ENCODE measurements around the gene TMOD1.
"Not testable (repeated sequence)": the region's sequence is repeated elsewhere in the genome, so short reads cannot be mapped to it uniquely, and the experiment has no call there.

The TMOD1 gene

DNA sequence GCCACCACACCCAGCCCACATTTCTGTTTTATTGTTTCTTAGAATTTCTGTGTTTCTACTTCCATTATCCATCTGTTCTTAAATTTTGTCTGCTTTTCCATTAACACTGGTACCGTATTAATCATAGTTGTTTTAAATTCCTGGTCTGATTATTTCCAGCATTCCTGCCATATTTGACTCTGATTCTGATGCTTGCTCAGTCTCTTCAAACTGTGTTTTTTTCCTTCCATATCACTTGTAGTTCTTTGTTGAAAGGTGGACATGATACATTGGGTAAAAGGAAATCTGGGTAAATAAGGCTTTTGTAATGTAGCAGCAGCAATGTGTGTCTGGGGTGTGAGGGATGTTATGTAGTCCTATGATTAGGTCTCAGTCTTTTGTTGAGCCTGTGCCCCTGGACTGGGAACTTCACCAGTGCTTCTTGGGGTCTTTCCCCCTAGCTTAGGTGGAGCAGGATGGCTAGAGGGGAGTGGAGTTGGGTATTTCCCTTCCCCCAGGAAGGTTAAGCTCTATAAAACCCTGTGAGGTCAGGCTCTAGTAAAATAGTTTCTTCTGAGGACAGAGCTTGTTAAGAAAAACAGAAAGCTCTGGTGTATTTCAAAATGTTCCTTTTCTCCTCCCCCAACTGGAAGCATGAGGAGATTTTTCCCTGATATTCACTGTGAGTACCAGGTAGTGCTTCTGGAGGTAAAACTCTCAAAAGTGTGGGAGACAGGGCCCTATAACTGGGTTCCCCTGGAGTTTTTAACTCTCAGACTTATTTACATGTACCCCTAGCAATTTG is 10.1 kb upstream of the TMOD1 start:
- CTCF ChIA-PET = interaction anchor here (0.8 to 1.1 kb wide), 4 partner anchors 11 to 125 kb away, joined by 3 to 6 read pairs (median 3); no protein-coding TSS in a partner anchor
- POLR2A ChIA-PET = no interaction called here
- peaks cover 0 to 9% (median 3%) of the 10 kb centered on the region in 5 experiments for H3K9me3 ChIP-seq (ENCODE audit: control extremely low read depth in 1 of 5, control insufficient read depth in 4 of 5, insufficient read depth in 2 of 5, low read depth in 1 of 5, low read length in 4 of 5)
- H3K4me1 ChIP-seq (ENCODE audit: control extremely low read depth in 1 of 4, control insufficient read depth in 4 of 4, insufficient read depth in 4 of 4, low read length in 3 of 4) = no peaks in the 10 kb centered on the region
- no peak overlapping the region for H3K4me3 ChIP-seq (ENCODE audit: control insufficient read depth in 1 of 7, extremely low read depth in 1 of 7, insufficient read depth in 4 of 7, low read depth in 2 of 7, low read length in 6 of 7)
- no peak overlapping the region for H3K27ac ChIP-seq (ENCODE audit: insufficient read depth in 1 of 2, low read depth in 1 of 2, low read length in 2 of 2, poor library complexity in 1 of 2, severe bottlenecking in 2 of 2)
- WGBS (ENCODE audit: insufficient coverage) = 100% methylated on average over 1 of the region's 1 CpG
- no peak for DNase-seq
- no peaks in the 10 kb centered on the region for H3K27me3 ChIP-seq (replicated peaks in 2 of 5; ENCODE audit: control insufficient read depth in 4 of 5, insufficient read depth in 5 of 5, low read length in 4 of 5)
- peaks cover 0 to 16% (median 9%) of the 10 kb centered on the region in 4 experiments for H3K36me3 ChIP-seq (ENCODE audit: control insufficient read depth in 4 of 4, insufficient read depth in 4 of 4, low read length in 3 of 4)

GRCh38 chr9:97497558-97498375 is 3.7 kb upstream of the TMOD1 start:
- H3K27ac ChIP-seq (ENCODE audit: insufficient read depth in 1 of 2, low read depth in 1 of 2, low read length in 2 of 2, poor library complexity in 1 of 2, severe bottlenecking in 2 of 2); POLR2A ChIA-PET; H3K36me3 ChIP-seq (ENCODE audit: control insufficient read depth in 4 of 4, insufficient read depth in 4 of 4, low read length in 3 of 4); H3K9me3 ChIP-seq (ENCODE audit: control extremely low read depth in 1 of 5, control insufficient read depth in 4 of 5, insufficient read depth in 2 of 5, low read depth in 1 of 5, low read length in 4 of 5); H3K4me3 ChIP-seq (ENCODE audit: control insufficient read depth in 1 of 7, extremely low read depth in 1 of 7, insufficient read depth in 4 of 7, low read depth in 2 of 7, low read length in 6 of 7); DNase-seq: not testable (repeated sequence)
- peaks cover 6 to 36% (median 14%) of the 10 kb centered on the region in 5 experiments for H3K27me3 ChIP-seq (replicated peaks in 2 of 5; ENCODE audit: control insufficient read depth in 4 of 5, insufficient read depth in 5 of 5, low read length in 4 of 5)
- peaks cover 0 to 16% (median 14%) of the 10 kb centered on the region in 4 experiments for H3K4me1 ChIP-seq (ENCODE audit: control extremely low read depth in 1 of 4, control insufficient read depth in 4 of 4, insufficient read depth in 4 of 4, low read length in 3 of 4)
- WGBS (ENCODE audit: insufficient coverage) = 100% methylated on average over 3 of the region's 36 CpGs
- CTCF ChIA-PET = interaction anchor here (0.6 to 3.0 kb wide), 5 partner anchors 10 to 101 kb away, joined by 3 to 13 read pairs (median 4); no protein-coding TSS in a partner anchor

DNA sequence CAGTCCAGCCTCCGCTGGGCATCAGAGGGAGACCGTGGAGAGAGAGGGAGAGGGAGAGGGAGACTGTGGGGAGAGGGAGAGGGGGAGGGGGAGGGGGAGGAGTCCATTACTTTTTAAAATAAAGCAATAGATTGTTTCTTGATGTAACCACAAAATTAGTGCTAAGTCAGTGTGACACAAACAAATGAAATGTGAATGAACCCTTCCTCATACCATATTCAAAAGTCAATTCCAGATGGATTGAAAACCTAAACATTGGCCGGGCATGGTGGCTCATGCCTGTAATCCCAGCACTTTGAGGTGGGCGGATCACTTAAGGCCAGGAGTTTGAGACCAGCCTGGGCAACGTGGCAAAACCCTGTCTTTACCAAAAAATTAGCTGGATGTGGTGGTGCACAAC is 2.6 kb upstream of the TMOD1 start:
- Histone ChIP-seq H3K27me3 (replicated peaks in 2 of 5; ENCODE audit: control insufficient read depth in 4 of 5, insufficient read depth in 5 of 5, low read length in 4 of 5) (peaks cover 6 to 47% (median 23%) of the 10 kb centered on the region in 5 experiments), H3K4me1 (ENCODE audit: control extremely low read depth in 1 of 4, control insufficient read depth in 4 of 4, insufficient read depth in 4 of 4, low read length in 3 of 4) (peaks cover 0 to 20% (median 18%) of the 10 kb centered on the region in 4 experiments)
- 100% methylated on average over 2 of the region's 5 CpGs for WGBS (ENCODE audit: insufficient coverage)
- DNase-seq; H3K9me3 ChIP-seq (ENCODE audit: control extremely low read depth in 1 of 5, control insufficient read depth in 4 of 5, insufficient read depth in 2 of 5, low read depth in 1 of 5, low read length in 4 of 5); H3K36me3 ChIP-seq (ENCODE audit: control insufficient read depth in 4 of 4, insufficient read depth in 4 of 4, low read length in 3 of 4); H3K27ac ChIP-seq (ENCODE audit: insufficient read depth in 1 of 2, low read depth in 1 of 2, low read length in 2 of 2, poor library complexity in 1 of 2, severe bottlenecking in 2 of 2); H3K4me3 ChIP-seq (ENCODE audit: control insufficient read depth in 1 of 7, extremely low read depth in 1 of 7, insufficient read depth in 4 of 7, low read depth in 2 of 7, low read length in 6 of 7); POLR2A ChIA-PET: not testable (repeated sequence)
- CTCF ChIA-PET = interaction anchor here (0.9 kb wide), 1 partner anchor 30 kb away, joined by 3 read pairs; no protein-coding TSS in a partner anchor

DNA sequence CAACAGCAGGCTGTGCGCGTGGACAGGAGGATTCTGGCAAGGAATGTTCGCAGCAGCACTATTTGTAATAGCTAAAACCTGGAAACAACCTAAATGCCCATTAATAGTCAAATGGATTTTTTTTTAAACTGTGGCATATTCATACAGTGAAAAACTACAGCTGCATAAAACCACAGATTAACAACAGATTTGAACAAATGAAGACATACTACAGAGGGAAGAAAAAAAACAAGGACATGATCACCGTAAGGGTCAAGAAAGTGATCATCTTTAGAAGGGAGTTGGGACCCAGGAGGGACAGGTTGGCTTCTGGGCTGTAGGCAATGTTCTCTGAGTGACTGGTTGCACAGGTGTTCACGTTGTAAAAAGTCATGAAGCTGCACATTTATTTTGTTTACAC is 1.2 kb upstream of the TMOD1 start:
- H3K4me1 ChIP-seq (ENCODE audit: control extremely low read depth in 1 of 4, control insufficient read depth in 4 of 4, insufficient read depth in 4 of 4, low read length in 3 of 4) = peaks cover 0 to 20% (median 18%) of the 10 kb centered on the region in 4 experiments
- H3K9me3 ChIP-seq (ENCODE audit: control extremely low read depth in 1 of 5, control insufficient read depth in 4 of 5, insufficient read depth in 2 of 5, low read depth in 1 of 5, low read length in 4 of 5) = no peaks in the 10 kb centered on the region
- peaks cover 8 to 53% (median 28%) of the 10 kb centered on the region in 5 experiments for H3K27me3 ChIP-seq (replicated peaks in 2 of 5; ENCODE audit: control insufficient read depth in 4 of 5, insufficient read depth in 5 of 5, low read length in 4 of 5)
- DNase-seq = no peak
- H3K4me3 ChIP-seq (ENCODE audit: control insufficient read depth in 1 of 7, extremely low read depth in 1 of 7, insufficient read depth in 4 of 7, low read depth in 2 of 7, low read length in 6 of 7) = no peak overlapping the region
- H3K36me3 ChIP-seq (ENCODE audit: control insufficient read depth in 4 of 4, insufficient read depth in 4 of 4, low read length in 3 of 4) = peaks cover 0 to 3% (median 0%) of the 10 kb centered on the region in 4 experiments
- no peak overlapping the region for H3K27ac ChIP-seq (ENCODE audit: insufficient read depth in 1 of 2, low read depth in 1 of 2, low read length in 2 of 2, poor library complexity in 1 of 2, severe bottlenecking in 2 of 2)
- ChIA-PET CTCF (interaction anchor here (1.7 to 4.1 kb wide), 3 partner anchors 18 to 98 kb away, joined by 6 to 29 read pairs (median 6); no protein-coding TSS in a partner anchor), POLR2A (no interaction called here)
- 92% methylated on average over 3 of the region's 5 CpGs for WGBS (ENCODE audit: insufficient coverage)

DNA sequence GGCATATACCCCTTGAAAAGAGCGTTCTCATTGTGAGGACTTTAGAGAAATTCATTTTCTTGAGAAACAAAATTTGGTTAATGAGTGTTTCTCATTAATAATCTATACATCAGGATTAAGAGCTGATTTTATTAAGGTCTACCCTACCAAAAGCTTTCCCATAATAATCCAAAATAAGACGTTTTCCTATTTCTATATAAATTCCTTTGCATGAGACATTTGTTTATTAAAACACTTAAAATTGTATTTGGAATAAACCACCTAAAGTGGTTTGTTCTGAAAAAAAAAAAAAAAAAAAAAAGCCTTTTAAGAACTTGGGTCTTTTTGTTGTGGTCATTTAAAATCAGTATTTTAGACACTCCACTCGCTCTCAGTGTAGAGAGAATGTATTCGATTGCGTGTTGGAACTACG is 695 bp upstream of the TMOD1 start:
- Histone ChIP-seq H3K27me3 (replicated peaks in 2 of 5; ENCODE audit: control insufficient read depth in 4 of 5, insufficient read depth in 5 of 5, low read length in 4 of 5) (peaks cover 8 to 53% (median 28%) of the 10 kb centered on the region in 5 experiments), H3K4me3 (ENCODE audit: control insufficient read depth in 1 of 7, extremely low read depth in 1 of 7, insufficient read depth in 4 of 7, low read depth in 2 of 7, low read length in 6 of 7) (peak overlapping the region in 6 of 7 experiments; percentile 30 to 76 (median 59)), H3K36me3 (ENCODE audit: control insufficient read depth in 4 of 4, insufficient read depth in 4 of 4, low read length in 3 of 4) (peaks cover 0 to 3% (median 0%) of the 10 kb centered on the region in 4 experiments), H3K9me3 (ENCODE audit: control extremely low read depth in 1 of 5, control insufficient read depth in 4 of 5, insufficient read depth in 2 of 5, low read depth in 1 of 5, low read length in 4 of 5) (no peaks in the 10 kb centered on the region), H3K4me1 (ENCODE audit: control extremely low read depth in 1 of 4, control insufficient read depth in 4 of 4, insufficient read depth in 4 of 4, low read length in 3 of 4) (peaks cover 0 to 20% (median 18%) of the 10 kb centered on the region in 4 experiments), H3K27ac (ENCODE audit: insufficient read depth in 1 of 2, low read depth in 1 of 2, low read length in 2 of 2, poor library complexity in 1 of 2, severe bottlenecking in 2 of 2) (no peak overlapping the region)
- POLR2A ChIA-PET = no interaction called here
- CTCF ChIA-PET = interaction anchor here (0.9 to 4.1 kb wide), 10 partner anchors 10 to 114 kb away, joined by 3 to 29 read pairs (median 5); partner anchors contain the start of gene TDRD7
- WGBS (ENCODE audit: insufficient coverage) = 0% methylated on average over 4 of the region's 6 CpGs
- DNase-seq = no peak

- no peaks in the 10 kb centered on the region for H3K9me3 ChIP-seq (ENCODE audit: control extremely low read depth in 1 of 5, control insufficient read depth in 4 of 5, insufficient read depth in 2 of 5, low read depth in 1 of 5, low read length in 4 of 5)
- CTCF ChIA-PET = interaction anchor here (0.9 to 4.1 kb wide), 8 partner anchors 9 to 114 kb away, joined by 3 to 29 read pairs (median 4); no protein-coding TSS in a partner anchor
- WGBS (ENCODE audit: insufficient coverage) = 0% methylated on average over 30 of the region's 30 CpGs
- H3K27ac ChIP-seq (ENCODE audit: insufficient read depth in 1 of 2, low read depth in 1 of 2, low read length in 2 of 2, poor library complexity in 1 of 2, severe bottlenecking in 2 of 2) = peak overlapping the region in 1 of 2 experiments; percentile 71
- POLR2A ChIA-PET = interaction anchor here (1.0 to 1.5 kb wide), 2 partner anchors 16 to 97 kb away, joined by 3 read pairs; no protein-coding TSS in a partner anchor
- peaks cover 8 to 53% (median 32%) of the 10 kb centered on the region in 5 experiments for H3K27me3 ChIP-seq (replicated peaks in 2 of 5; ENCODE audit: control insufficient read depth in 4 of 5, insufficient read depth in 5 of 5, low read length in 4 of 5)
- peak overlapping the region; percentile 58 to 78 (median 67) for H3K4me3 ChIP-seq (ENCODE audit: control insufficient read depth in 1 of 7, extremely low read depth in 1 of 7, insufficient read depth in 4 of 7, low read depth in 2 of 7, low read length in 6 of 7)
- DNase-seq = no peak
- H3K4me1 ChIP-seq (ENCODE audit: control extremely low read depth in 1 of 4, control insufficient read depth in 4 of 4, insufficient read depth in 4 of 4, low read length in 3 of 4) = peaks cover 0 to 20% (median 18%) of the 10 kb centered on the region in 4 experiments
- H3K36me3 ChIP-seq (ENCODE audit: control insufficient read depth in 4 of 4, insufficient read depth in 4 of 4, low read length in 3 of 4) = no peaks in the 10 kb centered on the region
Measured at GRCh38 chr9:97501972-97502221, 431 bp downstream of the TMOD1 start.

All from common myeloid progenitor, CD34-positive (primary cell).